ENCODE measurements around the gene BCLAF1.

GRCh38 chr6:136208783-136209182 lies 80.9 kb downstream of the BCLAF1 start:
- TF ChIP-seq EZH2 (IDR thresholded peaks at IDR 0.05; ENCODE audit: borderline replicate concordance, low read length) (no peak), CTCF (IDR thresholded peaks at IDR 0.05; ENCODE audit: low read length) (peak; percentile 18; the same call in 1 of the 2 replicates)
